Activated B cell treated with CpG ODN at 0.5 μM for 24 hours (primary cell): ENCODE results near the gene IDI2. TPM values are rescaled to one million over a fixed set of nuclear protein-coding genes. Genes with fewer than 3 reads are reported as not detected.

Experiments
- ATAC-seq: fragments of 200-7000 bp; cut with Tn5 transposase; one replicate; pipeline ENCODE4 v1.10.0; 2021; ENCODE audit warnings: low read depth, mild to moderate bottlenecking, moderate library complexity
- CTCF ChIA-PET: fragments of 350-600 bp; sonication (Branson Sonifier 250); formaldehyde crosslinking; loops from one replicate; lab custom pipeline; 2021; ENCODE audit warnings: antibody characterized with exemption; lab: Charles Lee
- POLR2A ChIA-PET: fragments of 350-600 bp; sonication (Branson Sonifier 250); formaldehyde crosslinking; loops from one replicate; lab custom pipeline; 2021; ENCODE audit warnings: antibody characterized with exemption; lab: Charles Lee
- DNase-seq: peaks from one replicate; pipeline ENCODE4 v3.0.0; 2022
- H3K27ac Mint-ChIP-seq: one replicate; pipeline ENCODE4 v1.8.0; 2020; ENCODE audit warnings: mixed read lengths
- H3K27me3 Mint-ChIP-seq: one replicate; pipeline ENCODE4 v1.8.0; 2021; ENCODE audit warnings: mixed read lengths
- H3K36me3 Mint-ChIP-seq: one replicate; pipeline ENCODE4 v1.8.0; 2021; ENCODE audit warnings: low read depth, mixed read lengths
- H3K4me1 Mint-ChIP-seq: one replicate; pipeline ENCODE4 v1.8.0; 2021; ENCODE audit warnings: mixed read lengths
- H3K4me3 Mint-ChIP-seq: one replicate; pipeline ENCODE4 v1.8.0; 2020; ENCODE audit warnings: mild to moderate bottlenecking, mixed read lengths
- H3K9me3 Mint-ChIP-seq: one replicate; pipeline ENCODE4 v1.8.0; 2020; ENCODE audit warnings: mixed read lengths
- CTCF ChIP-seq: fragments of 200-600 bp; IDR thresholded peaks from one replicate; pipeline ENCODE4 v1.8.0; 2022; ENCODE audit warnings: antibody characterized with exemption, mild to moderate bottlenecking
- intact Hi-C: fragments of 100-400 bp; cut with micrococcal nuclease; formaldehyde crosslinking; loops from one replicate; pipeline ENCODE4 v1.15.1; 2024
- total RNA-seq: library from RNA; stranded (reverse); gene quantifications from 2 replicates; pipeline ENCODE4 v1.2.3, GENCODE V29; 2022

Gene IDI2
- total RNA-seq, 1 donor from 2014 or later, result not detected

- Mint-ChIP-seq H3K36me3 (no peaks in the 10 kb centered on the region), H3K27ac (no peak overlapping the region), H3K9me3 (no peaks in the 10 kb centered on the region), H3K27me3 (no peaks in the 10 kb centered on the region), H3K4me3 (no peak overlapping the region), H3K4me1 (no peaks in the 10 kb centered on the region)
- CTCF ChIA-PET, result no interaction called here
- ATAC-seq (no peak), DNase-seq (no peak)
- intact Hi-C loops, result no loop called here
- no peak for TF ChIP-seq CTCF
- POLR2A ChIA-PET, result no interaction called here
These were observed 4.2 kb upstream of the IDI2 start for GRCh38 chr10:1029838-1030237.

GRCh38 chr10:1026578-1026977 is 919 bp upstream of the IDI2 start:
- Mint-ChIP-seq H3K9me3 (no peaks in the 10 kb centered on the region), H3K4me1 (no peaks in the 10 kb centered on the region), H3K4me3 (no peak overlapping the region), H3K27ac (no peak overlapping the region), H3K27me3 (no peaks in the 10 kb centered on the region), H3K36me3 (no peaks in the 10 kb centered on the region)
- no peak for TF ChIP-seq CTCF
- ATAC-seq (no peak), DNase-seq (no peak)
- CTCF ChIA-PET, result no interaction called here
- POLR2A ChIA-PET, result no interaction called here
- intact Hi-C loops, result no loop called here

DNA sequence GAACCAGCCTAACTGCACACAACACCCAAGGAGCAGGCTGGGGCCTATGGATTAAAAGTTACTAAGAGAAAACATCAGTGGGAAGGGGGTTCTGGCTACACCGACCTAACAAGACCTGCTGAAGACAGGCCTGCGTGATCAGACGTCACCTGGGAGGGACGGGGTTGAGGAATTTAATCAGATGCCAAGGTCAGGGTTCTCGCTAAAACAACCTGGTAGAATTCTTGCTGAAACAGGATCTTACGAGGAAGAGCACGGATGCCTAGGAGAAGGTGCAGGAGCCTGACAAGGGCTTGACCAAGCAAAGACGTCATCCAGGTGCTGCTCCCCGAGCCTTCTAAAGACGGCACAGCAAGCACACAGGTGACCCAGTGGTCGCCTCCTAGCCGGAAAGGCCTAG is 1.6 kb downstream of the IDI2 start:
- ATAC-seq, result no peak
- H3K27me3 Mint-ChIP-seq, result no peaks in the 10 kb centered on the region
- no peak for DNase-seq
- intact Hi-C loops, result no loop called here
- H3K9me3 Mint-ChIP-seq, result no peaks in the 10 kb centered on the region
- ChIA-PET POLR2A (no interaction called here), CTCF (no interaction called here)
- peaks cover 17% of the 10 kb centered on the region for H3K36me3 Mint-ChIP-seq
- H3K4me1 Mint-ChIP-seq, result no peaks in the 10 kb centered on the region
- TF ChIP-seq CTCF, result no peak
- H3K4me3 Mint-ChIP-seq, result no peak overlapping the region
- H3K27ac Mint-ChIP-seq, result no peak overlapping the region

- ChIA-PET CTCF (no interaction called here), POLR2A (no interaction called here)
- H3K4me1 Mint-ChIP-seq, result no peaks in the 10 kb centered on the region
- intact Hi-C loops, result no loop called here
- H3K27me3 Mint-ChIP-seq, result no peaks in the 10 kb centered on the region
- no peak overlapping the region for H3K27ac Mint-ChIP-seq
- no peak overlapping the region for H3K4me3 Mint-ChIP-seq
- ATAC-seq, result no peak
- no peak for TF ChIP-seq CTCF
- H3K9me3 Mint-ChIP-seq, result no peaks in the 10 kb centered on the region
- H3K36me3 Mint-ChIP-seq, result peaks cover 34% of the 10 kb centered on the region
- DNase-seq, result no peak
These were observed 3.2 kb downstream of the IDI2 start for GRCh38 chr10:1022413-1022812.

- intact Hi-C loops, result no loop called here
- Mint-ChIP-seq H3K27me3 (no peaks in the 10 kb centered on the region), H3K9me3 (no peaks in the 10 kb centered on the region), H3K36me3 (peaks cover 48% of the 10 kb centered on the region), H3K4me3 (no peak overlapping the region), H3K27ac (no peak overlapping the region), H3K4me1 (no peaks in the 10 kb centered on the region)
- POLR2A ChIA-PET, result interaction anchor here (1.0 kb wide), 1 partner anchor 28 kb away, joined by 3 read pairs; the partner anchor contains the start of gene IDI1
- TF ChIP-seq CTCF, result no peak
- CTCF ChIA-PET, result no interaction called here
- no peak for ATAC-seq
- no peak for DNase-seq
These were observed 4.7 kb downstream of the IDI2 start for GRCh38 chr10:1020958-1021357.
